HepG2 (cell line): Measurements from ENCODE around the gene SPAG9. TPM values are rescaled to one million over a fixed set of nuclear protein-coding genes. Genes with fewer than 3 reads are reported as not detected.

Experiments used
- AKNA ChIP-seq: sonication (generic); formaldehyde crosslinking; IDR thresholded peaks from 2 replicates; pipeline ENCODE4 v1.4.0; 2020; ENCODE audit warnings: missing genetic modification reagents, borderline replicate concordance
- E2F2 ChIP-seq: sonication (generic); formaldehyde crosslinking; IDR thresholded peaks from 2 replicates; pipeline ENCODE4 v1.4.0; 2020; ENCODE audit warnings: missing genetic modification reagents, borderline replicate concordance
- ELF4 ChIP-seq: sonication (generic); formaldehyde crosslinking; IDR thresholded peaks from 2 replicates; pipeline ENCODE4 v1.5.0; 2020; ENCODE audit warnings: missing genetic modification reagents, mild to moderate bottlenecking, moderate library complexity, borderline replicate concordance
- ERF ChIP-seq: IDR thresholded peaks from 2 replicates; pipeline ENCODE4 v1.6.1; 2018; ENCODE audit warnings: missing biosample characterization, missing genetic modification reagents
- FOXA1 ChIP-seq, 2 experiments: fragments of 450-650 bp in 1 of 2; sonication (generic) in 1 of 2; formaldehyde crosslinking in 1 of 2; IDR thresholded peaks; 2 replicates each; pipeline versions ENCODE4 v1.4.0 to v1.6.1; 2016 to 2020; ENCODE audit warnings: missing genetic modification reagents in 1 of 2
- KDM2A ChIP-seq: sonication (generic); formaldehyde crosslinking; IDR thresholded peaks from 2 replicates; pipeline ENCODE4 v1.4.0; 2020; ENCODE audit warnings: low read depth, missing genetic modification reagents, borderline replicate concordance
- LBX2 ChIP-seq: sonication (generic); formaldehyde crosslinking; IDR thresholded peaks from 2 replicates; pipeline ENCODE4 v1.5.0; 2020; ENCODE audit warnings: missing genetic modification reagents, mild to moderate bottlenecking, borderline replicate concordance
- RBM39 ChIP-seq: fragments of 200-400 bp; formaldehyde crosslinking; IDR thresholded peaks from one replicate; pipeline ENCODE4 v1.6.1; 2018; ENCODE audit warnings: antibody characterized with exemption, mild to moderate bottlenecking, low read depth, low read length; ENCODE audit not compliant: poor library complexity, severe bottlenecking
- SKIL ChIP-seq: sonication (generic); formaldehyde crosslinking; IDR thresholded peaks from 2 replicates; pipeline ENCODE4 v1.8.0; 2022; ENCODE audit warnings: missing genetic modification reagents, mild to moderate bottlenecking, moderate library complexity, borderline replicate concordance
- SRSF4 ChIP-seq: fragments of 200-400 bp; formaldehyde crosslinking; IDR thresholded peaks from one replicate; pipeline ENCODE4 v1.6.1; 2018; ENCODE audit warnings: mild to moderate bottlenecking, low read depth, low read length, moderate library complexity; ENCODE audit not compliant: poor library complexity, severe bottlenecking
- TAF15 ChIP-seq: fragments of 200-400 bp; formaldehyde crosslinking; IDR thresholded peaks from one replicate; pipeline ENCODE4 v1.6.1; 2018; ENCODE audit warnings: mild to moderate bottlenecking, low read depth, low read length; ENCODE audit not compliant: poor library complexity, severe bottlenecking
- ZMAT3 ChIP-seq: sonication (generic); formaldehyde crosslinking; conservative IDR thresholded peaks from 2 replicates; pipeline ENCODE4 v1.7.0; 2021; ENCODE audit warnings: missing genetic modification reagents
- ZNF225 ChIP-seq: sonication (generic); formaldehyde crosslinking; IDR thresholded peaks from 2 replicates; pipeline ENCODE4 v1.4.0; 2020; ENCODE audit warnings: mild to moderate bottlenecking, missing genetic modification reagents
- ZNF414 ChIP-seq: sonication (generic); formaldehyde crosslinking; IDR thresholded peaks from 2 replicates; pipeline ENCODE4 v1.5.0; 2020; ENCODE audit warnings: missing genetic modification reagents
- ZNF672 ChIP-seq: sonication (generic); formaldehyde crosslinking; IDR thresholded peaks from 2 replicates; pipeline ENCODE4 v1.8.1; 2022; ENCODE audit warnings: missing genetic modification reagents
- polyA plus RNA-seq, 8 experiments: library from polyadenylated mRNA; depleted of rRNA in 3 of 8; stranded (reverse) in 7 of 8; unstranded in 1 of 8; fragments of >200 nt; fragmentation: Illumina TruSeq in 4 of 8; extraction: Trizol in 4 of 8; gene quantifications; 2 replicates each; pipeline versions ENCODE4 v1.2.1 to v1.2.3, GENCODE V29; 2011 to 2016; ENCODE audit warnings: low read depth in 4 of 8, missing spikeins in 1 of 8, mixed read lengths in 1 of 8; ENCODE audit not compliant: insufficient read depth in 1 of 8
- total RNA-seq, 5 experiments: library from RNA; depleted of rRNA; stranded (reverse); fragments of >200 nt; fragmentation: Illumina TruSeq; extraction: Trizol; gene quantifications; 2 replicates each; pipeline ENCODE4 v1.2.3, GENCODE V29; 2016; ENCODE audit warnings: low read depth in 1 of 5

SPAG9 gene
- total and polyA plus RNA-seq, 2 of the 13 experiments (the other 11 are each of a cell fraction or from before 2014, with no cell fraction given): 43.2 to 78.6 TPM

- TF ChIP-seq AKNA (CRISPR knock-in tag) (no peak), SKIL (CRISPR knock-in tag) (no peak), E2F2 (no peak), ZNF414 (CRISPR knock-in tag) (peak; percentile 70; the same call in 1 of the 2 replicates), ZNF225 (CRISPR knock-in tag) (peak; percentile 91; the same call in 1 of the 2 replicates), SRSF4 (no peak), ELF4 (peak; percentile 69; the same call in 1 of the 2 replicates), FOXA1 (IDR thresholded peaks at IDR 0.05) (no peak), FOXA1 (CRISPR knock-in tag; IDR thresholded peaks at IDR 0.05) (0 out of 2 replicates have a peak, but pooled peaks have one; percentile 23), RBM39 (no peak), KDM2A (CRISPR knock-in tag) (peak; percentile 78), ZNF672 (CRISPR knock-in tag) (no peak), ERF (CRISPR knock-in tag) (peak; percentile 50; the same call in 1 of the 2 replicates), ZMAT3 (CRISPR knock-in tag) (no peak), TAF15 (no peak), LBX2 (0 out of 2 replicates have a peak, but pooled peaks have one; percentile 15)
Observed at GRCh38 chr17:51166198-51166986, 45.7 kb upstream of the SPAG9 start, which contains the start of gene NME2 (continued).
